CD4-positive, alpha-beta memory T cell (primary cell): ENCODE measurements around the gene OR4K14. TPM values are rescaled to one million over a fixed set of nuclear protein-coding genes. Genes with fewer than 3 reads are reported as not detected.

Experiments
- CTCF ChIA-PET: fragments of 350-600 bp; sonication (Branson Sonifier 250); formaldehyde crosslinking; loops from one replicate; lab custom pipeline; 2021; ENCODE audit warnings: inconsistent platforms; ENCODE audit not compliant: partially characterized antibody; lab: Charles Lee
- POLR2A ChIA-PET: fragments of 350-600 bp; sonication (Branson Sonifier 250); formaldehyde crosslinking; loops from one replicate; lab custom pipeline; 2021; ENCODE audit not compliant: partially characterized antibody; lab: Charles Lee
- DNase-seq, 5 donors: peaks; one replicate each; pipeline versions ENCODE4 v3.0.0 to v3.0.0-alpha.2; 2020 to 2022; ENCODE audit warnings: mixed read lengths in 1 of 5
- H3K27ac ChIP-seq: one replicate; pipeline ENCODE4 v1.7.0; 2013; ENCODE audit warnings: low read depth, low read length
- H3K27me3 ChIP-seq: 2 replicates; pipeline ENCODE4 v1.7.0; 2013; ENCODE audit warnings: mild to moderate bottlenecking, low read length, moderate library complexity; ENCODE audit not compliant: insufficient read depth
- H3K36me3 ChIP-seq: 2 replicates; pipeline ENCODE4 v1.7.0; 2013; ENCODE audit warnings: mild to moderate bottlenecking, low read length, moderate library complexity; ENCODE audit not compliant: insufficient read depth
- H3K4me1 ChIP-seq: 2 replicates; pipeline ENCODE4 v1.7.0; 2013; ENCODE audit warnings: mild to moderate bottlenecking, low read length, moderate library complexity; ENCODE audit not compliant: insufficient read depth
- H3K4me3 ChIP-seq, 2 donors: one replicate each; pipeline ENCODE4 v1.7.0; 2013; ENCODE audit warnings: low read length in 2 of 2, mild to moderate bottlenecking in 1 of 2
- H3K9me3 ChIP-seq, 2 donors: one replicate each; pipeline ENCODE4 v1.7.0; 2013; ENCODE audit warnings: low read length in 2 of 2, control low read depth in 1 of 2; ENCODE audit not compliant: control insufficient read depth in 1 of 2
- H3K27ac Mint-ChIP-seq, 7 donors: one replicate each; pipeline ENCODE4 v1.8.0; 2020 to 2021; ENCODE audit warnings: mixed read lengths in 7 of 7, mild to moderate bottlenecking in 6 of 7, inconsistent platforms in 3 of 7, moderate library complexity in 3 of 7
- H3K27me3 Mint-ChIP-seq, 2 donors: one replicate each; pipeline ENCODE4 v1.8.0; 2020 to 2021; ENCODE audit warnings: mixed read lengths in 2 of 2
- H3K36me3 Mint-ChIP-seq, 2 donors: one replicate each; pipeline ENCODE4 v1.8.0; 2020 to 2021; ENCODE audit warnings: mixed read lengths in 2 of 2, inconsistent platforms in 1 of 2, mild to moderate bottlenecking in 1 of 2
- H3K4me1 Mint-ChIP-seq, 4 donors: one replicate each; pipeline ENCODE4 v1.8.0; 2020 to 2021; ENCODE audit warnings: mixed read lengths in 4 of 4, mild to moderate bottlenecking in 1 of 4
- H3K4me3 Mint-ChIP-seq, 8 donors: one replicate each; pipeline ENCODE4 v1.8.0; 2020 to 2021; ENCODE audit warnings: mixed read lengths in 8 of 8, mild to moderate bottlenecking in 7 of 8, moderate library complexity in 6 of 8, inconsistent platforms in 3 of 8
- H3K9me3 Mint-ChIP-seq, 8 donors: one replicate each; pipeline ENCODE4 v1.8.0; 2020 to 2021; ENCODE audit warnings: mixed read lengths in 8 of 8, mild to moderate bottlenecking in 5 of 8, inconsistent platforms in 3 of 8, moderate library complexity in 1 of 8
- intact Hi-C: fragments of 100-400 bp; cut with micrococcal nuclease; formaldehyde crosslinking; loops from one replicate; pipeline ENCODE4 v1.15.1; 2023
- polyA plus RNA-seq, 2 donors: library from polyadenylated mRNA; unstranded; fragments of 300-500 nt; fragmentation: Illumina TruSeq; gene quantifications; one replicate each; pipeline ENCODE4 v1.2.3, GENCODE V29; 2021
- total RNA-seq, 2 experiments: library from RNA; stranded (reverse); gene quantifications; one replicate each; pipeline ENCODE4 v1.2.3, GENCODE V29; 2021

Gene OR4K14
- not detected for total RNA-seq
- polyA plus RNA-seq = not detected

DNA sequence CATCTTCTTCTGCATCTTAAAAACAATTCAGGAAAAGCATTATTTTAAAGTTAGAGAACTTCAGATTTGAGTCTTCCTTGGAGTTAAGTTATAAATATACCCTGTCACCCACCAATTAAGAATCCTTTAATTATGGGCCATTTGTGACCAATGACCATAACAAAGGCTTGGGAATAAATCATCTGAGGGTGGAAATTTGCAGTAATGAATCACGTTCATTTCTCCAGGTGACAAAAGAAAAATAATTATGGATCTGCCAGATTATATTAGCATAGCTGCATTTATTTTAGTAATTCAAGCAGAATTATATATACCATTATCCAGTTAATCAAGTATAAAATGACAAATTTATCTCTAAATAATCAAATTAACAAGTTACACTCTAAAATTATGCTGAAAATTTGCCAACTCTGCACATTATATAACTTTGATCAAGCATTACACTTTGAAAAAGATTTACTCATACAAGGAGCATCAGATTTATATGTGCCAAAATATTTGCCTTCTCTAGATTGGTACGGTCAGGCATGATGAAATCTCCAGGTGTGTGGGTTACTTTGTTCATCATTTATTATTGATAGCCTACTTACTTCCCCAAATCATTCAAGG is at the start of gene OR4K14:
TSS of gene OR4K14 (minus strand) at position 51 of the 609 bp plus-strand sequence. CDS start 4,114 bp downstream, outside the sequence.
- Mint-ChIP-seq H3K4me1 (no peaks in the 10 kb centered on the region), H3K4me3 (no peak within 1 kb of the TSS), H3K9me3 (peaks cover 0 to 5% (median under 1%) of the 10 kb centered on the region in 8 donors), H3K27me3 (no peaks in the 10 kb centered on the region), H3K36me3 (no peaks in the 10 kb centered on the region), H3K27ac (no peak within 1 kb of the TSS)
- Histone ChIP-seq H3K9me3 (no peaks in the 10 kb centered on the region), H3K27me3 (no peaks in the 10 kb centered on the region), H3K27ac (no peak within 1 kb of the TSS), H3K4me3 (no peak within 1 kb of the TSS), H3K4me1 (no peaks in the 10 kb centered on the region), H3K36me3 (no peaks in the 10 kb centered on the region)
- CTCF ChIA-PET = no interaction called here
- no peak for DNase-seq
- intact Hi-C loops = no loop called here
- POLR2A ChIA-PET = no interaction called here

GRCh38 chr14:20059745-20060144 is 40.6 kb upstream of the OR4K14 start, which contains the start of gene OR4L1:
Gene OR4L1, plus strand, starts transcription at chr14:20060045. Its CDS starts 0 bp downstream, at chr14:20060045.
- Mint-ChIP-seq H3K27ac (no peak within 1 kb of the TSS), H3K4me3 (no peak within 1 kb of the TSS), H3K36me3 (no peaks in the 10 kb centered on the region), H3K27me3 (peaks cover 0 to 6% of the 10 kb centered on the region in 2 donors), H3K9me3 (peaks cover 0 to 11% (median 5%) of the 10 kb centered on the region in 8 donors), H3K4me1 (peaks cover 0 to 4% (median 0%) of the 10 kb centered on the region in 4 donors)
- ChIA-PET POLR2A (no interaction called here), CTCF (no interaction called here)
- Histone ChIP-seq H3K4me3 (no peak within 1 kb of the TSS), H3K27ac (no peak within 1 kb of the TSS), H3K36me3 (no peaks in the 10 kb centered on the region), H3K4me1 (no peaks in the 10 kb centered on the region), H3K27me3 (no peaks in the 10 kb centered on the region), H3K9me3 (no peaks in the 10 kb centered on the region)
- intact Hi-C loops = no loop called here
- no peak for DNase-seq

- H3K4me3 ChIP-seq = no peak overlapping the region
- Mint-ChIP-seq H3K4me1 (no peaks in the 10 kb centered on the region), H3K27ac (no peak overlapping the region), H3K4me3 (no peak overlapping the region), H3K9me3 (peaks cover 0 to 4% (median 0%) of the 10 kb centered on the region in 8 donors), H3K27me3 (peaks cover 7 to 15% of the 10 kb centered on the region in 2 donors), H3K36me3 (no peaks in the 10 kb centered on the region)
- ChIA-PET POLR2A (no interaction called here), CTCF (no interaction called here)
- no peaks in the 10 kb centered on the region for H3K36me3 ChIP-seq
- H3K4me1 ChIP-seq = no peaks in the 10 kb centered on the region
- no peak for DNase-seq
- no peak overlapping the region for H3K27ac ChIP-seq
- no peaks in the 10 kb centered on the region for H3K9me3 ChIP-seq
- intact Hi-C loops = no loop called here
- H3K27me3 ChIP-seq = no peaks in the 10 kb centered on the region
These were observed 29.1 kb upstream of the OR4K14 start for GRCh38 chr14:20048202-20048601.

- H3K27ac ChIP-seq = no peak overlapping the region
- DNase-seq = no peak
- peaks cover 4 to 12% of the 10 kb centered on the region in 2 donors for H3K27me3 Mint-ChIP-seq
- no peak overlapping the region for H3K27ac Mint-ChIP-seq
- no peak overlapping the region for H3K4me3 ChIP-seq
- H3K36me3 ChIP-seq = no peaks in the 10 kb centered on the region
- H3K36me3 Mint-ChIP-seq = no peaks in the 10 kb centered on the region
- H3K4me1 Mint-ChIP-seq = no peaks in the 10 kb centered on the region
- no peaks in the 10 kb centered on the region for H3K4me1 ChIP-seq
- H3K4me3 Mint-ChIP-seq = no peak overlapping the region
- intact Hi-C loops = no loop called here
- H3K9me3 ChIP-seq = no peaks in the 10 kb centered on the region
- ChIA-PET CTCF (no interaction called here), POLR2A (no interaction called here)
- peaks cover 0 to 8% (median 4%) of the 10 kb centered on the region in 8 donors for H3K9me3 Mint-ChIP-seq
- no peaks in the 10 kb centered on the region for H3K27me3 ChIP-seq
These were observed 25.1 kb upstream of the OR4K14 start for GRCh38 chr14:20044243-20044642.

DNA sequence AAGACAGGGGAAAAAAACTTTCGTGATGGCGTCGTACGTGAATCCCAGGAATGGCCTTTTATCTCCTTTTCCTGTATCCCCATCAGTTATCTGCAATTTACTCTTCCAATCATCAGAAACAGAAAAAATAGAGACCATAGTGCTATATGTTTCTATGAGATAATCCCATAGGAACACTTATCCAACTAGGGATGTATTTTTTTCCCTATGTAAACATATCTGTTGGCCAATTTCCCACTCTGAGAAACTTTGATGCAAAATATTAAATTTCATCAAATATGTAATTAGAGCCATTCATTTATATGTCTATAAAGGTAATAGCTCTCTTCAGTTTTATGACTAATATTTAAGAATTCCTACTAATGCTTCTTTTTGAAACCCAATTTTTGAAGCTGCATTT is 16.8 kb upstream of the OR4K14 start, which contains the start of gene OR4K13:
TSS of gene OR4K13 (minus strand) at position 101 of the 400 bp plus-strand sequence. CDS start 1,280 bp downstream, outside the sequence.
- H3K27ac ChIP-seq = no peak within 1 kb of the TSS
- no peaks in the 10 kb centered on the region for H3K27me3 ChIP-seq
- intact Hi-C loops = no loop called here
- H3K27me3 Mint-ChIP-seq = peaks cover 0 to 5% of the 10 kb centered on the region in 2 donors
- no peaks in the 10 kb centered on the region for H3K36me3 ChIP-seq
- H3K9me3 ChIP-seq = no peaks in the 10 kb centered on the region
- H3K4me3 Mint-ChIP-seq = no peak within 1 kb of the TSS
- peaks cover 0 to 8% (median 3%) of the 10 kb centered on the region in 8 donors for H3K9me3 Mint-ChIP-seq
- ChIA-PET POLR2A (no interaction called here), CTCF (interaction anchor here (1.1 to 1.6 kb wide), 2 partner anchors 10 to 11 kb away, joined by 3 read pairs; no protein-coding TSS in a partner anchor)
- DNase-seq = no peak
- no peak within 1 kb of the TSS for H3K27ac Mint-ChIP-seq
- H3K36me3 Mint-ChIP-seq = no peaks in the 10 kb centered on the region
- H3K4me3 ChIP-seq = no peak within 1 kb of the TSS
- no peaks in the 10 kb centered on the region for H3K4me1 Mint-ChIP-seq
- H3K4me1 ChIP-seq = no peaks in the 10 kb centered on the region

- CTCF ChIA-PET = interaction anchor here (1.1 to 1.6 kb wide), 2 partner anchors 9 to 11 kb away, joined by 3 read pairs; no protein-coding TSS in a partner anchor
- H3K9me3 Mint-ChIP-seq = peaks cover 0 to 8% (median 3%) of the 10 kb centered on the region in 8 donors
- H3K36me3 Mint-ChIP-seq = no peaks in the 10 kb centered on the region
- no peak for DNase-seq
- H3K27ac ChIP-seq = no peak overlapping the region
- peaks cover 0 to 5% of the 10 kb centered on the region in 2 donors for H3K27me3 Mint-ChIP-seq
- POLR2A ChIA-PET = no interaction called here
- H3K27ac Mint-ChIP-seq = no peak overlapping the region
- H3K4me3 ChIP-seq = no peak overlapping the region
- H3K9me3 ChIP-seq = no peaks in the 10 kb centered on the region
- no peaks in the 10 kb centered on the region for H3K27me3 ChIP-seq
- H3K4me1 ChIP-seq = no peaks in the 10 kb centered on the region
- no peak overlapping the region for H3K4me3 Mint-ChIP-seq
- no peaks in the 10 kb centered on the region for H3K4me1 Mint-ChIP-seq
- intact Hi-C loops = no loop called here
- no peaks in the 10 kb centered on the region for H3K36me3 ChIP-seq
These were observed 16.3 kb upstream of the OR4K14 start for GRCh38 chr14:20035449-20035848.

DNA sequence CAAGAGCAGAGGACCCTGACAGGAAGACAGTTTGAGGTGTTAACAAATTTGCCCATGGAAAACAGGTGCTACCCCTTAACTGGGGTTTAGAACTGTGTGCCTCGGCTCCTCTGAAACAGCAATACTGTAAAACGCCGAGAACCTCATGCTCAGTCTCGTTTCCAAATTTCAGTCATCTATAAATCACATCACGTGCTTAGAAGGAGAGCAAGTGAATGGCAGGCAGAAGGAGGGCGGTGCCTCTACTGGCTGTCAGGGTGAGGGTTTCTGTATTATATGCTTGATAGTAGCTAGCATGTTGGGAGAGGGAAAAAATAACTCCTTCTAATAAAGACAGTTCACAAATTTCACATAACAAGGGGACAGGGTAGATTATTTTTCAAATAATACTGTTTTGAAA is 12.0 kb upstream of the OR4K14 start:
- Mint-ChIP-seq H3K27ac (no peak overlapping the region), H3K9me3 (peaks cover 0 to 5% (median under 1%) of the 10 kb centered on the region in 8 donors)

More for the DNA sequence above, 12.0 kb upstream of the OR4K14 start:
- intact Hi-C loops = no loop called here
- Mint-ChIP-seq H3K27me3 (peaks cover 0 to 5% of the 10 kb centered on the region in 2 donors), H3K4me1 (no peaks in the 10 kb centered on the region), H3K36me3 (no peaks in the 10 kb centered on the region), H3K4me3 (no peak overlapping the region)
- H3K27ac ChIP-seq = no peak overlapping the region
- no peak overlapping the region for H3K4me3 ChIP-seq
- CTCF ChIA-PET = no interaction called here
- DNase-seq = no peak
- H3K4me1 ChIP-seq = no peaks in the 10 kb centered on the region
- H3K36me3 ChIP-seq = no peaks in the 10 kb centered on the region
- no peaks in the 10 kb centered on the region for H3K9me3 ChIP-seq
- no peaks in the 10 kb centered on the region for H3K27me3 ChIP-seq
- POLR2A ChIA-PET = no interaction called here
